Measurements from ENCODE around the gene C2CD5. TPM values are rescaled to one million over a fixed set of nuclear protein-coding genes. Genes with fewer than 3 reads are reported as not detected.

The C2CD5 gene
- total RNA-seq, 1 experiment from 2014 or later, result 35.4 TPM

GRCh38 chr12:22473212-22473611 is 71.1 kb downstream of the C2CD5 start:
- peak overlapping the region in 1 of 3 experiments; percentile 0; a peak in 1 of 7 replicates for H3K27ac Mint-ChIP-seq

More at GRCh38 chr12:22473212-22473611, 71.1 kb downstream of the C2CD5 start:
- Histone ChIP-seq H2BK20ac (ENCODE audit: low read depth, low read length, poor library complexity, severe bottlenecking) (no peak overlapping the region), H2AFZ (ENCODE audit: low read length) (no peak overlapping the region), H3K4ac (ENCODE audit: low read depth, low read length) (no peak overlapping the region), H3K23ac (ENCODE audit: insufficient read length, low read depth, low read length) (no peak overlapping the region), H4K20me1 (ENCODE audit: control insufficient read depth, insufficient read depth, insufficient read length) (no peaks in the 10 kb centered on the region), H2BK12ac (ENCODE audit: insufficient read length, low read depth, low read length) (no peak overlapping the region), H2BK15ac (ENCODE audit: low read depth, low read length) (no peak overlapping the region), H3K56ac (ENCODE audit: insufficient read length, low read depth, low read length) (no peak overlapping the region), H3K27me3 (ENCODE audit: insufficient read depth, low read length) (no peaks in the 10 kb centered on the region), H3K4me1 (ENCODE audit: insufficient read depth, low read length) (no peaks in the 10 kb centered on the region), H4K91ac (ENCODE audit: insufficient read length, low read depth, low read length) (no peak overlapping the region), H2AK5ac (ENCODE audit: insufficient read length, low read length) (no peak overlapping the region), H3K18ac (ENCODE audit: insufficient read length, low read depth, low read length) (no peak overlapping the region), H3K23me2 (ENCODE audit: insufficient read length, low read depth, low read length, poor library complexity, severe bottlenecking) (no peaks in the 10 kb centered on the region), H3K9me3 (ENCODE audit: control insufficient read depth, low read depth, low read length) (no peaks in the 10 kb centered on the region), H3K4me2 (ENCODE audit: insufficient read depth, insufficient read length, low read length) (no peak overlapping the region), H3K14ac (ENCODE audit: insufficient read depth, low read length) (no peak overlapping the region), H3K79me1 (ENCODE audit: insufficient read depth, low read depth, low read length, poor library complexity, severe bottlenecking) (no peaks in the 10 kb centered on the region), H2BK5ac (ENCODE audit: insufficient read length, low read length) (no peak overlapping the region), H2BK120ac (ENCODE audit: low read depth, low read length, poor library complexity, severe bottlenecking) (no peak overlapping the region), H3T11ph (ENCODE audit: low read length) (no peak overlapping the region), H3K9ac (ENCODE audit: extremely low read depth, insufficient read length, low read length) (no peak overlapping the region), H4K5ac (ENCODE audit: insufficient read length, low read depth, low read length) (no peak overlapping the region), H3K27ac (ENCODE audit: insufficient read length, low read depth, low read length) (no peak overlapping the region), H3K79me2 (ENCODE audit: insufficient read depth, low read length) (no peaks in the 10 kb centered on the region), H4K8ac (replicated peaks; ENCODE audit: insufficient read length, low read depth, low read length) (no peak overlapping the region)
- H3K9me3 Mint-ChIP-seq, result no peaks in the 10 kb centered on the region
- H3K36me3 Mint-ChIP-seq (ENCODE audit: insufficient read depth in 1 of 3, low read depth in 3 of 3), result peaks cover 2 to 20% (median 16%) of the 10 kb centered on the region in 3 experiments; a peak in 6 of 7 replicates
- no peaks in the 10 kb centered on the region for H3K4me1 Mint-ChIP-seq
- TF ChIP-seq CTCF (conservative IDR thresholded peaks at IDR 0.05), result no peak
- WGBS (ENCODE audit: extremely low coverage, insufficient read length, low lambda C conversion rate), result no CpG with 5 or more reads among the region's 5 CpGs
- no peak for DNase-seq
- no peaks in the 10 kb centered on the region for H3K27me3 Mint-ChIP-seq (ENCODE audit: low read depth)
- H3K4me3 Mint-ChIP-seq, result no peak overlapping the region
